Measurements from ENCODE around the gene CEP20. TPM values are rescaled to one million over a fixed set of nuclear protein-coding genes. Genes with fewer than 3 reads are reported as not detected.

The CEP20 gene
- total RNA-seq, 1 donor = 55.8 TPM

DNA sequence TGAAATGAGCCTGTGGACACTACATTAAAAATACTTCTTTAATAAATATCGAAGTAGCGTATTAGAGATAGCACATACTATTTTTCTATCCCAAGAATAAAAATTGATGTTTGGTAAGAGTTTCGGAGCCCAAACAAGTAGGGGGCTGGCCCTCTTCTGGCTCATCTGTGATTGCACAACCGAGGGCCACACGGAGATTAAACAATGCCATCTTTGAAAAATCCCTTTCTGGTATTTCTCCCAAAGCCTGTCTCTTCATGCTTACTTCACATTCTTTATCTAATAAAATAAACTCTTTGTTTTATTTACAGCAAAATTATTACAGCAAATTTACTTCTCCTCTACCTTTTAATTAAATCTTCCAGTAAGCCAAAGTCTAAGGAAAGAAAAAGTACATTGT, 22.0 kb downstream of the CEP20 start:
- H3K4me3 ChIP-seq (ENCODE audit: low read depth, low read length) = no peak overlapping the region
- TF ChIP-seq, protein P1, sequence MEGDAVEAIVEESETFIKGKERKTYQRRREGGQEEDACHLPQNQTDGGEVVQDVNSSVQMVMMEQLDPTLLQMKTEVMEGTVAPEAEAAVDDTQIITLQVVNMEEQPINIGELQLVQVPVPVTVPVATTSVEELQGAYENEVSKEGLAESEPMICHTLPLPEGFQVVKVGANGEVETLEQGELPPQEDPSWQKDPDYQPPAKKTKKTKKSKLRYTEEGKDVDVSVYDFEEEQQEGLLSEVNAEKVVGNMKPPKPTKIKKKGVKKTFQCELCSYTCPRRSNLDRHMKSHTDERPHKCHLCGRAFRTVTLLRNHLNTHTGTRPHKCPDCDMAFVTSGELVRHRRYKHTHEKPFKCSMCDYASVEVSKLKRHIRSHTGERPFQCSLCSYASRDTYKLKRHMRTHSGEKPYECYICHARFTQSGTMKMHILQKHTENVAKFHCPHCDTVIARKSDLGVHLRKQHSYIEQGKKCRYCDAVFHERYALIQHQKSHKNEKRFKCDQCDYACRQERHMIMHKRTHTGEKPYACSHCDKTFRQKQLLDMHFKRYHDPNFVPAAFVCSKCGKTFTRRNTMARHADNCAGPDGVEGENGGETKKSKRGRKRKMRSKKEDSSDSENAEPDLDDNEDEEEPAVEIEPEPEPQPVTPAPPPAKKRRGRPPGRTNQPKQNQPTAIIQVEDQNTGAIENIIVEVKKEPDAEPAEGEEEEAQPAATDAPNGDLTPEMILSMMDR (IDR thresholded peaks at IDR 0.05; ENCODE audit: insufficient read depth, low read length) = no peak
- DNase-seq (ENCODE audit: low read depth) = peak; percentile 24

DNA sequence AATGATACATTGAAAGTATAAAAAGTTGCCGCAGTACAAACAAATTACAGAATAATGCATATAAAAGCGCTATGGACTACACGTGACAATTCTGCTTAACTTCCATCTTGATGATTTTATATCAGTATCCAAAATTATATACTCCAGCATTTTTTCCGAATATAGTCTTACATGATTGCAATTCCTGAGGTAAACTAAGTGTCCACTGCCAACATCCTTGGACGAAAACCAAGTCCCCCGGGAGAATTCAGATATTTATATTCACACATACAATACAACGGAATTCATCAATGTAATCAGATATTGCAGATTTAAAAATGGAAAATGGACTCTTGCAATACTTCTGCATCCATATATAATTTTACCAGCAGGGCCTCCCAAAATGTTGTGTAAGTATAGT, 22.7 kb downstream of the CEP20 start:
- peak; percentile 77 for DNase-seq (ENCODE audit: low read depth)

DNA sequence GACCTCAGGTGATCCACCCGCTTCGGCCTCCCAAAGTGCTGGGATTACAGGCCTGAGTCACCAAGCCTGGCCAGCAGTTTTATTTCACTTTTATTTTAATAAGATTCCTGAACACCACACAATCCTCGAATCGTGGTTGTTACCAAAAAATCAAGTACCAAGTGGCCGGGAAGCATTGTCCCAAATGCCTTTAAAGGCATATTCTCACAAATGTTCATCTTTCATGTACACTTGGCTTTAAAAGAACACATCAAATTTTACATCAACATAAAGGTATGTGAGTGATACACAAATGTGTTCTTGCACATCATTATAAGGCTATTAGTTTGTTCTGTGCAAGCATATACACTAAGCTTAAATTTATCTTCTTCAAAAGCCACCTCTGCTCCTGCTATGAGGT, 23.5 kb downstream of the CEP20 start:
- H3K4me3 ChIP-seq (ENCODE audit: low read depth, low read length) = no peak overlapping the region
- TF ChIP-seq, protein P1 (IDR thresholded peaks at IDR 0.05; ENCODE audit: insufficient read depth, low read length) = no peak
- DNase-seq (ENCODE audit: low read depth) = no peak

More for the DNA sequence above, 22.7 kb downstream of the CEP20 start:
- TF ChIP-seq, protein P1 (IDR thresholded peaks at IDR 0.05; ENCODE audit: insufficient read depth, low read length) = no peak
- H3K4me3 ChIP-seq (ENCODE audit: low read depth, low read length) = no peak overlapping the region

DNA sequence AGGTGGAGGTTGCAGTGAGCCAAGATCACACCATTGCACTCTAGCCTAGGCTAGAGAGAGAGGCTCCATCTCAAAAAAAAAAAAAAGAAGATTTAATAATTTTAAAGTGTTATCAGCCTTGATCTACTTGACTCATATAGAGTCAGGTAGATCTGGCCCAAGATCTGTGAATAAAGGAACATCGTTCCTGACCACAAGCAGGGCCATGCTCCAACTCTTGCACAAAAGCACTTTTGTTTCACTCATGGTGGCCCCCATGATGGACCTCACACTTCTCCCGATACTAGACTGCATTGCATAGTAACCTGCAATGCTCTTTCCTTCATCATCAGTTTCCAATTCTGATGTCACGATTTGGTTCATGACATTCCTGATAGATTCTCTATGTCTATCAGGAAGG, 26.4 kb downstream of the CEP20 start:
- TF ChIP-seq, protein P1 (IDR thresholded peaks at IDR 0.05; ENCODE audit: insufficient read depth, low read length) = no peak
- H3K4me3 ChIP-seq (ENCODE audit: low read depth, low read length) = no peak overlapping the region
- DNase-seq (ENCODE audit: low read depth) = no peak

DNA sequence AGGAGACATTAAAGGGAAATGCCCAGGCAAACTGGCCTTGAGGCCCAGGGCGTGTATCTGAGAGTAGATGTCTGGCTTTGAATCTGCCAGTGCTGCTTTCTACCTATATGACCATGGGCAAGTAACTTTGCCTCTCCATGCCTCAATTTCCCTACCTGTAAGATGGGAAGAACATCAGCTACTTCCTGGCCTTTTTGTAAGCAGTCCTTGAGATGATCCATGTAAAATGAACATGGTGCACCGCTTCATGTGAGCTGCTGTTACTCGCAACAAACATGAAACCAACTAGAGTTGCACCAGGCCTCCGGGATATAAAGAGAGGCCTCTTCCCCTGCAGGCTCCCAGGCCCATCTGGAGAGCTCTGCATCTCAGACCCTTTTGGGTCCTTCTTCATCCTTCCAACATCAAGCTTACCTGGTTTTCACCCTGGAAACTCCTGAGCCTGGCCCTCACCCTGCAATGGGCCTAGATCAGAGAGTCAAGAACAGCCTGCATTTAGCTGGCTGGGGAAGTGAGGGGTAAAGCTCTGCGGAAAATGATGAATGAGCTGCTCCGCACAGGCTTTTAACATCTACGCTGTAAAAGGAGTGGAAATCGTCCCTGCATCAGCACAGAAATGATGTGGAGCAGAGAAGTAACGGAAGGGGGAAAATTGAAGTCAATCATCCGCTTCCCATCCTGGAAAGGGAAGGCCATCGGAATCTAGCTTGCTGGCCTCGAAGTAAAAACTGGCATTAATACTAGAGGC, 29.3 kb downstream of the CEP20 start:
- TF ChIP-seq, protein P1 (IDR thresholded peaks at IDR 0.05; ENCODE audit: insufficient read depth, low read length) = no peak
- no peak for DNase-seq (ENCODE audit: low read depth)
- no peak overlapping the region for H3K4me3 ChIP-seq (ENCODE audit: low read depth, low read length)

DNA sequence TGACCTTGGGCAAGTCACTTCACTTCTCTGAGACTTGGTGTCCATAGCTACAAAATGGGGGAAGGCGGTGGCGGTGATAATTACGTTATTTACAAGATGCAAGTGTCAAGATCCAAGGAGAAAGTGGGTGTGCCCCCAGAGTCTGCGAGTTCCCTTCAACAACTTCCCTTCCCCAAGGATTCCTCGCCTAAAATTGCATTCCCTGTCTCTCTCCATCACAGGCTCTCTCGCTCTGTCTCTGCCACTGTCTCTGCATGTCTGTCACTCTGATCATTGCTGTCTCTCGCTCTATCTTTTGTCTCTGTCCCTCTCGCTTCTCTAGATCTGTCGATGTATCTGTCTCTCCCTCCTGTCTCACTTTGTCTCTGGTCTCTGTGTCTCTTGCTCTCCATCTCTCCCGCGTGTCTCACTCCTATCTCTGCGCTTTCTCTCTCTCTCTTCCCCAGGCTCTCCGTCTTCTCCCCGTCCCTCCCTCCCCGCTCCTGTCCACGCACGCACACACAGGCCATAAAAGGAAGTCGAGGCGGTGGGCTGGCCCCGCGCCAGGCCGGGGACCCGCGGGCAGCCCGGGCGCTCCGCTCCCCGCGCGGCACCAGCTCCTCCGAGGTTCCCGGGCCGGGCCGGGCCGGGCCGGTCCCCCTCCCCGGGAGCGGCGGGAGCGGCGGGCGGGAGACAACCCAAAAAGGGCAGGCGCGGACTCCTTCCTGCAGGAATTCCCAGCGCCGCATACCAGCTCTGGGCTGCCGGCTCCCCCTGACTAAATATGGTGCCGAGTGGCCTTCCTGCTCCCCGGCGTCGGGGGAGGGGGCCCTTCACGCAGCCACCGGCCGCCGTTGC, 30.5 kb downstream of the CEP20 start:
- DNase-seq (ENCODE audit: low read depth) = peak; percentile 33
- H3K4me3 ChIP-seq (ENCODE audit: low read depth, low read length) = peak overlapping the region; percentile 59
- TF ChIP-seq, protein P1 (IDR thresholded peaks at IDR 0.05; ENCODE audit: insufficient read depth, low read length) = no peak
